BLaER1 treated with 17β-estradiol and CSF1 and Interleukin-3, amounts not matched to agents 10 nM and 100 nM (cell line): ENCODE data around the gene CLEC12A.
"Not testable (repeated sequence)": the region's sequence is repeated elsewhere in the genome, so short reads cannot be mapped to it uniquely, and the experiment has no call there.

Experiments
- H3K27ac ChIP-seq, 11 experiments: shearing (Covaris generic); formaldehyde crosslinking; 2 replicates each; pipeline ENCODE4 v1.8.1; 2022
- H3K27me3 ChIP-seq, 11 experiments: shearing (Covaris generic); formaldehyde crosslinking; 2 replicates each; pipeline ENCODE4 v1.8.1; 2022
- H3K36me3 ChIP-seq, 11 experiments: shearing (Covaris generic); formaldehyde crosslinking; 2 replicates each; pipeline ENCODE4 v1.8.1; 2022
- H3K4me1 ChIP-seq, 10 experiments: shearing (Covaris generic); formaldehyde crosslinking; 2 replicates each; pipeline ENCODE4 v1.8.1; 2022
- H3K4me2 ChIP-seq, 11 experiments: shearing (Covaris generic); formaldehyde crosslinking; 2 replicates each; pipeline ENCODE4 v1.8.1; 2022
- H3K4me3 ChIP-seq, 10 experiments: shearing (Covaris generic); formaldehyde crosslinking; 2 replicates each; pipeline ENCODE4 v1.8.1; 2022
- H3K9ac ChIP-seq, 11 experiments: shearing (Covaris generic); formaldehyde crosslinking; 2 replicates each; pipeline ENCODE4 v1.8.1; 2022
- H3K9me3 ChIP-seq, 11 experiments: shearing (Covaris generic); formaldehyde crosslinking; replicated peaks in 1 of 11; 2 replicates each; pipeline ENCODE4 v1.8.1; 2022
- H4K20me1 ChIP-seq, 11 experiments: shearing (Covaris generic); formaldehyde crosslinking; 2 replicates each; pipeline ENCODE4 v1.8.1; 2022
- Cebpa-rat ChIP-seq, 11 experiments: shearing (Covaris generic); IDR thresholded peaks; 2 replicates each; pipeline ENCODE4 v1.8.1; 2022

The CLEC12A gene

DNA sequence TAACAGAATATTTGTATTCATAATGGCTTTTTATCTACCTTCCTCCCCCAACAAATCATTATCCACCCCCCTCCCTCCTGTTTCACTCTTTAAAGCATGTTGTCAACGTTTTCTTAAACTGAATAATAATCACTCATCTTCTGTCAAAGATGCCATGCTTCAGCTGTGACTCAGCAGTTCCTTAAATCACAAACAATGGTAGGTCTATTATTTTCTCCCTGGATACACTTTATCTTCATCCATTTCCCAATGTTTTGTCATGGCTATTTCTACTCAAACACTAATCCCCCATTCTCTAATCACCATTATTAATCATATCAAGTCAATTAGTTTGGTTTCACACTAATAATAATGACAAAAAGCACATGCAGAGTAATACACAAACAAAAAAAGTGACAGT, 45.7 kb downstream of the CLEC12A start:
- H3K9me3 ChIP-seq: no peaks in the 10 kb centered on the region
- TF ChIP-seq Cebpa-rat (IDR thresholded peaks at IDR 0.05): no peak
- peak overlapping the region in 2 of 11 experiments; percentile 1 to 20; a peak in 2 of 22 replicates for H3K4me2 ChIP-seq
- H4K20me1 ChIP-seq: no peaks in the 10 kb centered on the region
- no peak overlapping the region for H3K4me3 ChIP-seq
- H3K27ac ChIP-seq: peak overlapping the region in 3 of 11 experiments; percentile 0 to 44 (median 28); a peak in 6 of 22 replicates
- H3K36me3 ChIP-seq: peaks cover 0 to 13% (median 0%) of the 10 kb centered on the region in 11 experiments; a peak in 1 of 22 replicates
- no peak overlapping the region for H3K9ac ChIP-seq
- no peaks in the 10 kb centered on the region for H3K27me3 ChIP-seq
- peaks cover 0 to 24% (median 0%) of the 10 kb centered on the region in 10 experiments; a peak in 6 of 20 replicates for H3K4me1 ChIP-seq

DNA sequence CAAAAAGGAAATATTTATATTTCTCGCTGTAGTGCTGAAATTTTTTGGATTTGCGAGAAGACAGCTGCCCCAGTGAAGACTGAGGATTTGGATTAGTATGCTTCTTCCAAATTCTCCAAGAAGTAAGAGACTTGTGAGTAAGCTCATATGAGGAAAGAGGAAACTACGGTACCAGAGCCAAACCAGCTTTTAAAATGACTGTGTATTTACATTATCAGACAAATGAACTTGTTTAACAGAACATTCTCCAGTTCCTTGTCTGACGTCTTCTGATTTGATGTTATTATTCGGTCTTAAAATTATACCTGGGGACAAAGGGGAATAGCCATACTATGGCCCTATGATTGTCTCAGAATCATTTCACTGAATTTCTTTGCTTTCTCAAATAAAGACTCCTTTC, 47.2 kb downstream of the CLEC12A start:
- Histone ChIP-seq H3K4me3 (no peak overlapping the region), H3K4me2 (peak overlapping the region in 2 of 11 experiments; percentile 18 to 19; a peak in 2 of 22 replicates), H3K9ac (no peak overlapping the region), H3K9me3 (no peaks in the 10 kb centered on the region), H4K20me1 (no peaks in the 10 kb centered on the region), H3K36me3 (peaks cover 0 to 13% (median 0%) of the 10 kb centered on the region in 11 experiments; a peak in 1 of 22 replicates), H3K27ac (no peak overlapping the region), H3K27me3 (no peaks in the 10 kb centered on the region), H3K4me1 (peaks cover 0 to 24% (median 0%) of the 10 kb centered on the region in 10 experiments; a peak in 6 of 20 replicates)
- no peak for TF ChIP-seq Cebpa-rat (IDR thresholded peaks at IDR 0.05)

DNA sequence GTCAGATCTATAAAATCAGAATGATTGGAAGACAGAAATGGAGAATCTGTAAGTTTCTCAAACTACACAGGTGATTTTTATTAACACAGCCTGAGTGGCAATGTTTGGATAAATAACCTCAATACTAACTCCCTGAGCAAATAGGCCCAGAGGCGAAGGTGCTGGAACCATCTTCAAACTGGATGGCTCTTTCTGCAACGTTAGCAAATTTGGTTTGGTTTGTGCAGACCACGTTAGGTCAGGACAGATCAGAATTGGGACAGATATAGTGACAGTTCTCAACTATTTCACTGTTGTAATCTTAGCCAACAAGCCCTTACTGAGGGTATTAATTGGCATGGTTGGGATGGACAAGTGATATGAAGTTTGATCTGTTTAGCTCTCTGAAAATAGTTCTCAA, 50.1 kb downstream of the CLEC12A start:
- Histone ChIP-seq H3K36me3 (no peaks in the 10 kb centered on the region), H3K27me3 (no peaks in the 10 kb centered on the region), H4K20me1 (no peaks in the 10 kb centered on the region), H3K27ac (no peak overlapping the region), H3K9me3 (no peaks in the 10 kb centered on the region), H3K9ac (no peak overlapping the region), H3K4me2 (no peak overlapping the region), H3K4me1 (peaks cover 0 to 24% (median 0%) of the 10 kb centered on the region in 10 experiments; a peak in 6 of 20 replicates), H3K4me3 (no peak overlapping the region)
- TF ChIP-seq Cebpa-rat (IDR thresholded peaks at IDR 0.05): no peak

DNA sequence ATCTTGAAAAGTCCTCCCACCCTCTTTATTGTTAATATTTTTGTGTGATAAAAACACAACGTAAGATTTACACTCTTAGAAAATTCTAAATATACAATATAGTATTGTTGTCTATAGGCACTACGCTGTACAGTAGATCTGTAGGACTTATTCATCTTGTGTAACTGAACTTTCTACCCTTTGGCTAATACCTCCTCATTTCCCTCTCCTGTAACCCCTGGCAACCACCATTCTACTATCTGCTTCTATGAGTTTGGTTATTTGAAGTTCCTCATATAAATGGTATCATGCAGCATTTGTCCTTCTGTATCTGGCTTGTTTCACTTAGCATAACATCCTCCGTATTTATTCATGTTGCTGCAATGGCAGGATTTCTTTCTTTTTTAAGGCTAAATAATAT, 54.0 kb downstream of the CLEC12A start:
- no peak overlapping the region for H3K4me3 ChIP-seq
- H3K9me3 ChIP-seq: peaks cover 0 to 6% (median 2%) of the 10 kb centered on the region in 11 experiments; a peak in 8 of 22 replicates
- no peaks in the 10 kb centered on the region for H4K20me1 ChIP-seq
- no peak for TF ChIP-seq Cebpa-rat (IDR thresholded peaks at IDR 0.05)
- no peaks in the 10 kb centered on the region for H3K27me3 ChIP-seq
- no peaks in the 10 kb centered on the region for H3K36me3 ChIP-seq
- no peak overlapping the region for H3K9ac ChIP-seq
- no peak overlapping the region for H3K4me2 ChIP-seq
- peaks cover 0 to 16% (median 0%) of the 10 kb centered on the region in 10 experiments; a peak in 5 of 20 replicates for H3K4me1 ChIP-seq
- no peak overlapping the region for H3K27ac ChIP-seq

DNA sequence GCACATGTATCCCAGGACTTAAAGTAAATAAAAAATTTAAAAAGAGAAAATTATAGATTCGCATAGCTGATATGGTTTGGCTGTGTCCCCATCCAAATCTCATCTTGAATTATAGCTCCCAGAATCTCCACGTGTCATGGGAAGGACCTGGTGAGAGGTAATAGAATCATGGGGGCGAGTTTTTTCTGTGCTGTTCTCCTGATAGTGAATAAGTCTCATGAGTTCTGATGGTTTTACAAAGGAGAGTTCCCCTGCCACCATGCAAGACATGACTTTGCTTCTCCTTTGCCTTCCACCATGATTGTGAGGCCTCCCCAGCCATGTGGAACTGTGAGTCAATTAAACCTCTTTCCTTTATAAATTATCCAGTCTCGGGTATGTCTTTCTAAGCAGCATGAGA, 55.5 kb downstream of the CLEC12A start:
- not testable (repeated sequence) for H3K27me3 ChIP-seq, H4K20me1 ChIP-seq, H3K4me3 ChIP-seq, H3K36me3 ChIP-seq, H3K4me2 ChIP-seq, H3K9ac ChIP-seq
- Histone ChIP-seq H3K27ac (peak overlapping the region in 1 of 11 experiments; percentile 70; a peak in 1 of 22 replicates), H3K9me3 (peaks cover 0 to 10% (median 5%) of the 10 kb centered on the region in 11 experiments; a peak in 8 of 22 replicates), H3K4me1 (peaks cover 0 to 23% (median 0%) of the 10 kb centered on the region in 10 experiments; a peak in 6 of 20 replicates)

DNA sequence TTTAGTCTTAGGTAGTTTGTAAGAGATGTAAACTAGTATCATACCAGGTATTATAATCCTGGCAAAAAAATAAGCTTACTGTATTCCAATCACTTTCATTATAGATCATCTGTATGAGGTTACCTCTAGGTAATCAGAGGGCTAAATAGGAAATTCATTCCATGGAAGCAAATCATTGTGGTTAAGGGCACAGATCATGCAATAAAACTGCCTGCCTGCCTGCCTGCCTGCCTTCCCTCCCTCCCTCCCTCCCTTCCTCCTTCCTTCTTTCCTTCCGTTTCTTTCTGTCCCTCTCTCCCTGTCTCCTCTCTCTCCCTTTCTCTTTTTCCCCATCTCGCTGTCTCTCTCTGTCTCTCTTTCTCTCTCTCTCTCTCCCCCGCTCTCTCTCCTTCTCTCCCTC, 56.1 kb downstream of the CLEC12A start:
- Histone ChIP-seq H3K9ac (no peak overlapping the region), H3K27ac (peak overlapping the region in 2 of 11 experiments; percentile 47 to 70; a peak in 4 of 22 replicates), H3K4me1 (peaks cover 0 to 27% (median 0%) of the 10 kb centered on the region in 10 experiments; a peak in 6 of 20 replicates)

DNA sequence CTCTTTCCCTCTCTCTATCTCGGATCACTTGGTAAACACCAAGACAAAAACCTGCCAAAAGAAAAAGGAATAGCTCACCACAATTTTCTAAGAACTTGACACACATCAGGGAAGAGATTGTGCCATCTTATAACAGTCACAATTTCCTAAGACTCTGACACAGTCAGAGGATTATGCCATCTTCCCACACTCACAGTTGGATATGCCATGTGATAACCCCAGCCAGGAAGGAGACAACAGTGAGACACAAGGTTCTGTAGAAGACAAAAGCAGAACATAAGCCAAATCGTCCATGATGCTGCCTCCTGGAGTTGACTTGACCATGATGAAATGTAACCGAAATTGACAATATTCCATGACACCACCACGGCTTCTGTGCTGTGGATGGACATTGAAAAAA, 56.5 kb downstream of the CLEC12A start:
- H3K27ac ChIP-seq: peak overlapping the region in 4 of 11 experiments; percentile 25 to 70 (median 44); a peak in 7 of 22 replicates
- H3K36me3 ChIP-seq: no peaks in the 10 kb centered on the region
- peak overlapping the region in 2 of 11 experiments; percentile 40 to 52; a peak in 4 of 22 replicates for H3K4me2 ChIP-seq
- peaks cover 0 to 27% (median 0%) of the 10 kb centered on the region in 10 experiments; a peak in 6 of 20 replicates for H3K4me1 ChIP-seq
- no peaks in the 10 kb centered on the region for H4K20me1 ChIP-seq
- 0 out of 22 replicates have a peak, but pooled peaks of 1 of the 11 experiments have one; percentile 39 for TF ChIP-seq Cebpa-rat (IDR thresholded peaks at IDR 0.05)
- no peaks in the 10 kb centered on the region for H3K27me3 ChIP-seq
- peaks cover 0 to 10% (median 5%) of the 10 kb centered on the region in 11 experiments; a peak in 8 of 22 replicates for H3K9me3 ChIP-seq
- no peak overlapping the region for H3K4me3 ChIP-seq
- no peak overlapping the region for H3K9ac ChIP-seq

More for the DNA sequence above, 56.1 kb downstream of the CLEC12A start:
- no peak for TF ChIP-seq Cebpa-rat (IDR thresholded peaks at IDR 0.05)
- Histone ChIP-seq H3K4me3 (no peak overlapping the region), H3K4me2 (peak overlapping the region in 2 of 11 experiments; percentile 40 to 52; a peak in 3 of 22 replicates), H3K9me3 (peaks cover 0 to 10% (median 5%) of the 10 kb centered on the region in 11 experiments; a peak in 8 of 22 replicates), H3K27me3 (no peaks in the 10 kb centered on the region), H3K36me3 (no peaks in the 10 kb centered on the region), H4K20me1 (no peaks in the 10 kb centered on the region)

DNA sequence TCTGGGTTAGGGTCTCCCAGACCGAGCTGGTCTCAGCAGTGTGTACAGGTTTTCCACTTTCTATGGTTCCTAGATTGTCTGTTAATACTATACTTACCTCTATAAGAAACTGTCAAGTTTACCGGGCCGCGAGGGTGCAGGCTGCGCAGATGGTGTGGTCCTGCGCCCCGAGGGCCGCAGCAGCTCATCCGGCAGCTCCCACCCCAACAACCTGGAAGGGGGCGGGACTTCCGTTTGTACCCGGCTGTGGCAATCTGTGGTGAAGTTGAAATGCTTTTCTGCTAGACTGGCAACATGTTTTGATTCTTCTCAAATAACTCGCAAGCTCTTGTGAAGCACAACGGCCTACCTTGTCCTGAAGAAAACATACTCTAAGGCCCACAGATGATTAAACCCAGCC, 59.2 kb downstream of the CLEC12A start, which contains the start of gene CLEC9A:
Gene CLEC9A (plus strand): TSS at position 237 of the 400 bp plus-strand sequence. CDS start 22,006 bp downstream, outside the sequence.
- H3K4me1 ChIP-seq: peaks cover 0 to 45% (median 0%) of the 10 kb centered on the region in 10 experiments; a peak in 6 of 20 replicates
- no peak within 1 kb of the TSS for H3K4me3 ChIP-seq
- peak within 1 kb of the TSS in 3 of 11 experiments; percentile 11 to 41 (median 19); a peak in 3 of 22 replicates for H3K4me2 ChIP-seq
- H3K36me3 ChIP-seq: no peaks in the 10 kb centered on the region
- no peaks in the 10 kb centered on the region for H3K27me3 ChIP-seq
- H3K27ac ChIP-seq: no peak within 1 kb of the TSS
- TF ChIP-seq Cebpa-rat (IDR thresholded peaks at IDR 0.05): no peak
- no peaks in the 10 kb centered on the region for H4K20me1 ChIP-seq
- no peak within 1 kb of the TSS for H3K9ac ChIP-seq
- H3K9me3 ChIP-seq: peaks cover 0 to 10% (median 5%) of the 10 kb centered on the region in 11 experiments; a peak in 8 of 22 replicates

DNA sequence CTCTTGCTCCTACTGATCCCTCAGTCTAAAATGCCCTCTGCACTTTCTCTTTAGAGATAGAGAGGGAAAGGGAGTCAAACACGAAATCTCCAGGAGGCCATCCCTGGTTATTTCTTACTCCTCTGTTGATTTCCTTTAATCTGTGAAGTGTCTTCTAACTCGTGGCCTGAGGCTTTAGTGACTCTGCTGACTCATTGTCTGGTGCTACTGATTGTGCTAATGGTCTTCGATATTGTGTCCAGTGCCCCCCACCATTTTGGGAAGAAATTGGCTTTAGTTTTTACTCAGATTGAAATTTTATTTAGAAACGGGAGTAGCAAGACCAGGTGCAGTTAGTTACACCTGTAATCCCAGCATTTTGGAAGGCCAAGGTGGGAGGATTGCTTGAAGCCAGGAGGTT, 60.1 kb downstream of the CLEC12A start:
- peaks cover 0 to 10% (median 5%) of the 10 kb centered on the region in 11 experiments; a peak in 8 of 22 replicates for H3K9me3 ChIP-seq
- no peak overlapping the region for H3K9ac ChIP-seq
- no peak overlapping the region for H3K4me3 ChIP-seq
- peak overlapping the region in 3 of 11 experiments; percentile 11 to 41 (median 19); a peak in 3 of 22 replicates for H3K4me2 ChIP-seq
- no peak for TF ChIP-seq Cebpa-rat (IDR thresholded peaks at IDR 0.05)
- peaks cover 0 to 45% (median 0%) of the 10 kb centered on the region in 10 experiments; a peak in 6 of 20 replicates for H3K4me1 ChIP-seq
- H3K36me3 ChIP-seq: no peaks in the 10 kb centered on the region
- H3K27me3 ChIP-seq: no peaks in the 10 kb centered on the region
- no peak overlapping the region for H3K27ac ChIP-seq
- no peaks in the 10 kb centered on the region for H4K20me1 ChIP-seq
